Immature natural killer cell (primary cell): ENCODE measurements around the gene MTNR1A. TPM values are rescaled to one million over a fixed set of nuclear protein-coding genes. Genes with fewer than 3 reads are reported as not detected.

ENCODE experiments used
- DNase-seq, 3 donors: peaks; one replicate each; pipeline ENCODE4 v3.0.0; 2022; ENCODE audit warnings: mixed read lengths in 1 of 3
- H3K27ac Mint-ChIP-seq, 6 donors: one replicate each; pipeline ENCODE4 v1.8.0; 2020; ENCODE audit warnings: mixed read lengths in 6 of 6, mild to moderate bottlenecking in 5 of 6, inconsistent platforms in 4 of 6, moderate library complexity in 3 of 6
- H3K27me3 Mint-ChIP-seq, 3 donors: one replicate each; pipeline ENCODE4 v1.8.0; 2020 to 2021; ENCODE audit warnings: low read depth in 3 of 3, mild to moderate bottlenecking in 3 of 3, mixed read lengths in 3 of 3, moderate library complexity in 3 of 3, inconsistent platforms in 1 of 3
- H3K36me3 Mint-ChIP-seq, 3 donors: one replicate each; pipeline ENCODE4 v1.8.0; 2020; ENCODE audit warnings: mixed read lengths in 3 of 3, inconsistent platforms in 2 of 3, mild to moderate bottlenecking in 2 of 3
- H3K4me1 Mint-ChIP-seq, 2 donors: one replicate each; pipeline ENCODE4 v1.8.0; 2020; ENCODE audit warnings: inconsistent platforms in 2 of 2, mild to moderate bottlenecking in 2 of 2, mixed read lengths in 2 of 2, moderate library complexity in 1 of 2
- H3K4me3 Mint-ChIP-seq, 5 donors: one replicate each; pipeline ENCODE4 v1.8.0; 2020; ENCODE audit warnings: mild to moderate bottlenecking in 5 of 5, mixed read lengths in 5 of 5, inconsistent platforms in 3 of 5, moderate library complexity in 3 of 5
- H3K9me3 Mint-ChIP-seq, 6 donors: one replicate each; pipeline ENCODE4 v1.8.0; 2020; ENCODE audit warnings: mild to moderate bottlenecking in 6 of 6, mixed read lengths in 6 of 6, inconsistent platforms in 4 of 6, moderate library complexity in 3 of 6
- polyA plus RNA-seq, 3 donors: library from polyadenylated mRNA; unstranded; fragments of 300-500 nt; fragmentation: Illumina TruSeq; gene quantifications; one replicate each; pipeline ENCODE4 v1.2.3, GENCODE V29; 2021

MTNR1A gene
- not detected for polyA plus RNA-seq

GRCh38 chr4:186554914-186555827, at the start of gene MTNR1A:
MTNR1A (minus strand) TSS chr4:186555567; CDS start chr4:186555365, 202 bp downstream.
- Mint-ChIP-seq H3K9me3 (peaks cover 0 to 18% (median 4%) of the 10 kb centered on the region in 6 donors), H3K4me3 (no peak within 1 kb of the TSS), H3K4me1 (no peaks in the 10 kb centered on the region), H3K27me3 (peaks cover 4 to 8% (median 5%) of the 10 kb centered on the region in 3 donors), H3K27ac (no peak within 1 kb of the TSS), H3K36me3 (peaks cover 0 to 3% (median 3%) of the 10 kb centered on the region in 3 donors)
- no peak for DNase-seq

DNA sequence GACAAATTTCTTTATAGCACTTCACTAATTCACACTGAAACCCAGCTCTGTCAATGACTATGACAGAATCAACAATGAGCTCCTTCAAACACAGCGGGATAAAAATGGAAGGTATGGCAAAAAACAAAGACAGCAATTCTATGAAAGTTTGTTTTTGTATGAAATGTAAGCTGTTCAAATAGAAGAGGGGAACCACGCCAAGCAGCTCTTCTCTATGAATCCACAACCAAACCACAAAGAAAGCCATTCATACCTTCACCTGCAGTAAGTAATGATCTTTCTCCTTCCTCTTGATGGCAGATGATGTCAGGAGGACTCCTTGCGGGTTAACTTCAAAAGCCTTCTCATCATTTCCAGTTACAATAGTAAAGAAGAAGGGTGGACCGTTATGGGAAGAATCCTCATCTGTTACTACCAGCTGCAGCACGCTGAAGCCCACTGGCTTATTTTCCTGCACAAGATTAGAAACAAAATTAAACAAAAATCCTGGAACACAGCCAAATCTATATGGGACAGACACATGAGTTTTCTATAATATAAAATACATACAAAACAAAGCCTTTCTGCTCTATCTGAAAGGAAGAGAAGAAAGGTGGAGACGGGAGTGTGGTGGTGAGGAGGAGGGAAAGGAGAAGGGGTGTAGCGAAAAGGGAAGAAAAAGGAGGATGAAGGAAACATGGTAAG, 48.9 kb upstream of the MTNR1A start:
- no peak for DNase-seq
- Mint-ChIP-seq H3K4me3 (no peak overlapping the region), H3K27me3 (no peaks in the 10 kb centered on the region), H3K36me3 (peaks cover 0 to 3% (median 0%) of the 10 kb centered on the region in 3 donors), H3K9me3 (peaks cover 2 to 12% (median 6%) of the 10 kb centered on the region in 6 donors), H3K27ac (no peak overlapping the region), H3K4me1 (no peaks in the 10 kb centered on the region)

DNA sequence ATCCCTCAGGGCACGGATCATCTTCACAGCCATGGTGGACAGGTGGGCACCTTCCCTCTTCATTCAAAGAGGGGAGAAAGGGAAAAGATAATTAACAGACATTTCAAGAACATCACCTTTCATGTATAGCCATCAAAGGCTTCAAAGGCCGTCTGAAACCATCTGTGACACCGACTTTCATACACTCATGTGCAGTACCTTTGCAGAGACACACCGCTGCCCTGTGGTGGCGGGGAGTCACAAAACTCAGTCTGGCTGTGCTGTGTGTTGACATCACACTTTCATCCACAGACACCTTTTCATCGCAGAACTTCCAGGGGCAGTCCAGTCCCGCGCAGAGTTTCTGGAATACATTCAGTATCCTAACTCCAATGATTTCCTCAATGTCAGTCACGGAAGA, 47.6 kb upstream of the MTNR1A start:
- no peak for DNase-seq
- peaks cover 0 to 3% (median 0%) of the 10 kb centered on the region in 3 donors for H3K36me3 Mint-ChIP-seq
- peaks cover 0 to 12% (median 3%) of the 10 kb centered on the region in 6 donors for H3K9me3 Mint-ChIP-seq
- no peaks in the 10 kb centered on the region for H3K4me1 Mint-ChIP-seq
- no peaks in the 10 kb centered on the region for H3K27me3 Mint-ChIP-seq
- no peak overlapping the region for H3K4me3 Mint-ChIP-seq
- no peak overlapping the region for H3K27ac Mint-ChIP-seq

DNA sequence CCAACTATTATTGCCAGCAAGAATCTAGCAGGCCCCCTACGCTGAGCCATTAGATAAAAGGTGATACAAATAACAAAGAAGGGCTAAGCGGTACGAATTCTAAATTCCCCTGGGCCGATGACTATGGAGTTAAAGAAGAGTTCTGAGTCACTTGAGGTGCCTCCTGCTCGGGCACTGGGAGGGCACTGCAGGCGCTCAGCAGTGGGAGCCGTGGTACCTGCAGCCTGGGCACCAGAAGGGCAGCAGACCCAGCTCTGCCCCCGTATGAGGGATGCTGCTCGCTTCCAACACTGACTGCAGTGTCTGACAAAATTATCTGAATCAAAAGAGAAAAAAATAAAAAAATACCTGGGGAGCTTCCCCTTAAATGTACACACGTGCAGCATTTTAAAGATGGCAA, 44.1 kb upstream of the MTNR1A start:
- Mint-ChIP-seq H3K4me1 (no peaks in the 10 kb centered on the region), H3K4me3 (no peak overlapping the region), H3K9me3 (peaks cover 0 to 9% (median 1%) of the 10 kb centered on the region in 6 donors), H3K27me3 (peaks cover 0 to 2% (median 0%) of the 10 kb centered on the region in 3 donors), H3K36me3 (peaks cover 0 to 2% (median 0%) of the 10 kb centered on the region in 3 donors), H3K27ac (no peak overlapping the region)
- DNase-seq, result no peak

- Mint-ChIP-seq H3K4me3 (no peak overlapping the region), H3K27me3 (peaks cover 0 to 2% (median 0%) of the 10 kb centered on the region in 3 donors), H3K9me3 (peaks cover 0 to 3% (median 0%) of the 10 kb centered on the region in 6 donors), H3K4me1 (no peaks in the 10 kb centered on the region), H3K36me3 (no peaks in the 10 kb centered on the region), H3K27ac (no peak overlapping the region)
- no peak for DNase-seq
Observed at GRCh38 chr4:186598686-186599085, 43.3 kb upstream of the MTNR1A start.

DNA sequence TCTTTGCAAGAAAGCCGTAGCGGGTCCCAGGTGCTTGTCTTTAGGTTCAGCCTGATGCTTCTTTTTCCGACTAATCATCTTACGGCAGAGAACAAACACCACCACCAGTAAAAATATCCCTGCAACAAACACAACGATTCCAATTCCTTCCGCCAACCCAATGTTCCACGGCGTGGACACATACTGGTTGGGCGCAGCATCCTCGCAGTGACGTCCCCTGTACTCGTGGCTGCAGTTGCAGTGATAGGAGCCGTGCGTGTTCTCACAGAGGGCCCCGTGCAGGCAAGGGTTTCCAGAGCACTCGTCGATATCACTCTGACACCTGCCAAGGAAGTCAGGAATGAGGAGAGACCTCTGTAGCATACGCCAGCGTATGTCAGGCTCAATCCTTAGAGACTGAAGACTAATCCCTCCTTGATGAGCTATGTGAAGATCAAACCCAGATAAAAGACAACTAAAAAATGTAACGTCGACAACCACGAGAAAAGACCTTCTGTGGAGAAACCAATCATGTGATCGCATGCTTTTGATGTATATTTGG, 41.6 kb upstream of the MTNR1A start:
- peaks cover 0 to 2% (median 0%) of the 10 kb centered on the region in 3 donors for H3K27me3 Mint-ChIP-seq
- H3K27ac Mint-ChIP-seq, result no peak overlapping the region
- H3K9me3 Mint-ChIP-seq, result no peaks in the 10 kb centered on the region
- no peak for DNase-seq
- no peaks in the 10 kb centered on the region for H3K36me3 Mint-ChIP-seq
- no peaks in the 10 kb centered on the region for H3K4me1 Mint-ChIP-seq
- H3K4me3 Mint-ChIP-seq, result no peak overlapping the region

GRCh38 chr4:186596346-186596745, 41.0 kb upstream of the MTNR1A start:
- Mint-ChIP-seq H3K9me3 (no peaks in the 10 kb centered on the region), H3K4me1 (no peaks in the 10 kb centered on the region), H3K27me3 (peaks cover 0 to 2% (median 0%) of the 10 kb centered on the region in 3 donors), H3K27ac (no peak overlapping the region), H3K36me3 (no peaks in the 10 kb centered on the region), H3K4me3 (no peak overlapping the region)
- DNase-seq, result no peak

GRCh38 chr4:186593587-186593973, 38.2 kb upstream of the MTNR1A start:
- H3K4me1 Mint-ChIP-seq, result no peaks in the 10 kb centered on the region
- no peak for DNase-seq
- H3K4me3 Mint-ChIP-seq, result no peak overlapping the region
- H3K36me3 Mint-ChIP-seq, result no peaks in the 10 kb centered on the region
- H3K27me3 Mint-ChIP-seq, result peaks cover 0 to 2% (median 0%) of the 10 kb centered on the region in 3 donors
- no peak overlapping the region for H3K27ac Mint-ChIP-seq
- H3K9me3 Mint-ChIP-seq, result no peaks in the 10 kb centered on the region

DNA sequence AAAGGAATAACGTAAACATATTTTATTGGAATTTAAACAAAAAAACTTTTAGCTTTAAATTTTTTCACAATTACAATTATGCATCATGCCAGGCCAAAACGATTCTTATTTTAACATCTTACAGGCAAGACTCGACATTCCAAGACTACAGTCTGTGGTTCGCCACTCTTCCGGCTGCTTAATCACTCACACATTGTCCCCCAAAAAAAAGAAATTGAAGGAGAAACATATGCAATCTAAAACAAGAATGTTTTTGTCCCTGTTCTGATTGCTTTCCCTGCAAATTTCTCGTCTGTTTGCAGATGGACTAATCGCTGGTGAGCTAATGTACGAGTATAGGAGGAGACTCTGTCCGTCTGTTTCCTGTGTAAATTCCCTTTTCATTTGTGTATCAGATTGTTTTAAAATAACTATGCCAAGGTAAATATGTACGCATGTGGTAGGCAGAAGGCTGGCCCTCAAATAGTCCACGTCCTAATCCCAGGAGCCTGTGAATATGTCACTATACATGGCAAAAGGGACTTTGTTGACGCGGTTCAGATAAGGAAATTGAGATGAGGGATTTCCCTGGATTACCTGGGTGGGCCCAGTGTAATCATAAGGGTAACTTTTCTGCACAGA, 37.7 kb upstream of the MTNR1A start:
- Mint-ChIP-seq H3K9me3 (no peaks in the 10 kb centered on the region), H3K27ac (no peak overlapping the region), H3K4me3 (no peak overlapping the region), H3K36me3 (no peaks in the 10 kb centered on the region), H3K4me1 (no peaks in the 10 kb centered on the region), H3K27me3 (peaks cover 0 to 2% (median 0%) of the 10 kb centered on the region in 3 donors)
- DNase-seq, result no peak

DNA sequence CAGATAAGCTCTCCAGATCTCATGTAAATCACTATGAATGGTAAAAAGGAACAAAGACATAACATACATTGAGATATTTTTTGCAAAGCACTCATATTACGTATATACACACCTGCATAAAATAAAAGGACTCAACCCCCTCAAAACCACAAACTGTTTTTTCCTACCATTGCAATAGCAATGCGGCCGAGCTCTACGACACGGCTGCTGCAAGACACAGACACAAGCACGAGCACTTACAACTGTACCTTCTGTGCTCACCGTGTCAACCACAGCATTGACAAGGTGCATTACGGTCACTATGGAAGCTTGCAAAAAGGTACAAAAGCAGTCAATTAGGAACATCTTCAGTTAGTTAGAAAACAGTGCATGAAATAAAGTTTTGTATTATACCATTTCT, 37.1 kb upstream of the MTNR1A start:
- Mint-ChIP-seq H3K36me3 (no peaks in the 10 kb centered on the region), H3K27ac (no peak overlapping the region), H3K9me3 (no peaks in the 10 kb centered on the region), H3K4me1 (no peaks in the 10 kb centered on the region), H3K27me3 (peaks cover 0 to 2% (median 0%) of the 10 kb centered on the region in 3 donors), H3K4me3 (no peak overlapping the region)
- no peak for DNase-seq

GRCh38 chr4:186591651-186592050, 36.3 kb upstream of the MTNR1A start:
- Mint-ChIP-seq H3K9me3 (no peaks in the 10 kb centered on the region), H3K4me1 (no peaks in the 10 kb centered on the region), H3K4me3 (no peak overlapping the region), H3K27ac (no peak overlapping the region), H3K27me3 (no peaks in the 10 kb centered on the region), H3K36me3 (no peaks in the 10 kb centered on the region)
- DNase-seq, result no peak

DNA sequence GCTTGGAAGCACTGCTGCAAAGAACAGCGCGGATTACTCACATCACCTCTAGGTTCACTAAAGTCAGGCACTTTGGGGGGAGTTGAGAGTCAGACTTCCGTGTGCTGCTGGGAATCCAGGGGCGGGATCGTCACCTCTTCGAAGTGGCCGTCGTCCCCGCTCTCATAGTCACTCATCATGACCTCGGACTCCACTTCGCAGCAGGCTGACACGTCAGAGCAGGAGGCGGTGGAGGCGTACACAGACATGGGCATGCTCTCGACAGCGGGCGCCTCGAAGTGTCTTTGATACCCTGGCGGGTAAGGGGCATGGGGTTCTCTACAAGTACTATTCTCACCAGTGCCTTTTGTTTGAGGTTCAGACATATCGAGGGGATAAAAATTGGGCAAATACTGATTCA, 33.1 kb upstream of the MTNR1A start:
- no peak for DNase-seq
- Mint-ChIP-seq H3K27me3 (peaks cover 0 to 4% (median 1%) of the 10 kb centered on the region in 3 donors), H3K9me3 (no peaks in the 10 kb centered on the region)

DNA sequence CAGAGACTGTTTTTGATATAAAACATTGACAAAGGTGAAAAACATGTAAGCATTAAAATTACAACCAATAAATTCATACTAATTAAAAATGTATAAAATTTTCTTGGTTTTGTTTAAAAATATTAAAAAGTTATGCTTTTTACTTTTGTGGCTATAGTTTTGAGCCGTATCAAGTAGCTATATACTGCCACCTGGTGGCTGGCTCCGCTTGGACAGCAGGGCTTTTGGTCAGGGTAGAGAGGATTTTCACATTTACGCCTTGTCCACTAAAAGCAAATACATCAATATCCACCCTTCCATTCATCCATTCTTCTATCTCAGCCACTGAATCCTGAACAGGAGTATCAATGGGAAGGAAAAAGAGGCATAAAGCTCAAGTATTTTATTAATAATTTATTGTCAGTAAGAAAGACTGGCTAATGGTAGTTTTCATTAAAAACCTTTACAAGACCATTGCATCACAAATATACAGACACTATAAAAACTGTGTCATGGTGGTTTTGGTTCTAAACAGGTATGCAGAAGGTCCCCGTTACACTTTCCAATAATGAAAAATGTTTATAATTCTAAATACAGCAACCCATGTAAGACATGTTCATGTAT, 32.1 kb upstream of the MTNR1A start:
- H3K27me3 Mint-ChIP-seq, result peaks cover 0 to 4% (median 1%) of the 10 kb centered on the region in 3 donors
- H3K4me3 Mint-ChIP-seq, result no peak overlapping the region
- no peak overlapping the region for H3K27ac Mint-ChIP-seq
- no peaks in the 10 kb centered on the region for H3K4me1 Mint-ChIP-seq
- H3K9me3 Mint-ChIP-seq, result peaks cover 0 to 6% (median 0%) of the 10 kb centered on the region in 6 donors
- no peaks in the 10 kb centered on the region for H3K36me3 Mint-ChIP-seq
- peak; percentile 13 to 41 (median 28) for DNase-seq

More for the DNA sequence above, 33.1 kb upstream of the MTNR1A start:
- no peaks in the 10 kb centered on the region for H3K4me1 Mint-ChIP-seq
- H3K27ac Mint-ChIP-seq, result no peak overlapping the region
- H3K36me3 Mint-ChIP-seq, result no peaks in the 10 kb centered on the region
- no peak overlapping the region for H3K4me3 Mint-ChIP-seq
